IgD-negative memory B cell (primary cell): ENCODE data around the gene STAT5A. TPM values are rescaled to one million over a fixed set of nuclear protein-coding genes. Genes with fewer than 3 reads are reported as not detected.
"Not testable (repeated sequence)": the region's sequence is repeated elsewhere in the genome, so short reads cannot be mapped to it uniquely, and the experiment has no call there.

Source experiments
- H3K27ac Mint-ChIP-seq, 3 donors: one replicate each; pipeline ENCODE4 v1.8.0; 2020 to 2022; ENCODE audit warnings: mild to moderate bottlenecking in 3 of 3, mixed read lengths in 3 of 3, moderate library complexity in 1 of 3
- H3K27me3 Mint-ChIP-seq: one replicate; pipeline ENCODE4 v1.8.0; 2021; ENCODE audit warnings: mixed read lengths
- H3K36me3 Mint-ChIP-seq: one replicate; pipeline ENCODE4 v1.8.0; 2020; ENCODE audit warnings: mild to moderate bottlenecking, mixed read lengths
- H3K4me1 Mint-ChIP-seq, 3 donors: one replicate each; pipeline ENCODE4 v1.8.0; 2020 to 2022; ENCODE audit warnings: mixed read lengths in 3 of 3, mild to moderate bottlenecking in 1 of 3
- H3K4me3 Mint-ChIP-seq, 4 donors: one replicate each; pipeline ENCODE4 v1.8.0; 2020 to 2022; ENCODE audit warnings: mild to moderate bottlenecking in 4 of 4, mixed read lengths in 4 of 4, moderate library complexity in 3 of 4
- H3K9me3 Mint-ChIP-seq, 3 donors: one replicate each; pipeline ENCODE4 v1.8.0; 2020 to 2021; ENCODE audit warnings: mixed read lengths in 3 of 3, mild to moderate bottlenecking in 1 of 3
- polyA plus RNA-seq: library from polyadenylated mRNA; unstranded; fragments of 300-500 nt; fragmentation: Illumina TruSeq; gene quantifications from one replicate; pipeline ENCODE4 v1.2.3, GENCODE V29; 2021

Gene STAT5A
- polyA plus RNA-seq, 1 donor from 2014 or later, result 63.0 TPM

DNA sequence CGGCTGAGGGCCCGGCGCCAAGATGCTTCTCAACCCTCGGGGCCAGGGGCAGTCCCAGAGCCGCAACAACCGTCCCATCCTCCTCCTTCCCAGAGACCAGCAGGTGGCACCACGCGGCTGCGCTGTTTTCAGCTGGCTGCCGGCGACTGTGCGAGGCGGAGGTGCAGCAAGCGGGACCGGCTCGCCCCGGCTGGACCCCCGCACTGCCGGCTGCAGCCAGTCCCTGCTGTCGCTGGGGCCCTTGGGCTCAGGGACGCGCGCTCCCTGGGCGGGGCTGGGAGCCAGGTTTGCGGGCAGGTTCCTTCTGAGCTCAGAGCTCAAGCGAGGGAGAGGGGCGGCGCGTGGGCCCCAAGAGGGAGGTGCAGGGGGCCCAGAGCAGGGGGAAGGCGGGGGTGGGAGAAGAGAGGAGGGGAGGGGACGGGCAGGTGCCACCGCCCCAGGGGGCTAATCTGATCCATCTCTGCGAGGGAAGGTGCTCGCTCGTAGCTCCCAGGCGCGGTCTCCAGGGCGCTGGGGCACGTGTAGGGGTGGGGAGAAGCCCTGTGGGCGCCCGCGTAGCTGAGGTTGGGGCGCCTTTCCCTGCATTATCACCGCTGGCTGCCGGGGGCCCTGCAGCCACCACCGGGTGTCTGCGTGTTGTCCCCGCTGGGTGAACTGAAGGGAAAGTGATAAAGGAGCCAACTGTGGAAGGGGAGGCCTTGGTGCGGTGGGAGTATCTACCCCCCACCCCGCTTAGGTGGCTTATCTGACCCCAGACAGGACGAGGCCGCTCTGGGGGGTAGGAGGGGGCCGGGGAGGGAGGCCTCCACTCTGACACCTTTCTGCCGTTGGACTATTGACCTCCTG lies 24.2 kb downstream of the STAT5A start:
- peaks cover 24 to 37% (median 30%) of the 10 kb centered on the region in 3 donors for H3K4me1 Mint-ChIP-seq
- H3K9me3 Mint-ChIP-seq, result no peaks in the 10 kb centered on the region
- H3K27ac Mint-ChIP-seq, result peak overlapping the region in 2 of 3 donors; percentile 67 to 91
- H3K27me3 Mint-ChIP-seq, result no peaks in the 10 kb centered on the region
- H3K36me3 Mint-ChIP-seq, result peaks cover 6% of the 10 kb centered on the region
- H3K4me3 Mint-ChIP-seq, result peak overlapping the region; percentile 60 to 89 (median 74)

DNA sequence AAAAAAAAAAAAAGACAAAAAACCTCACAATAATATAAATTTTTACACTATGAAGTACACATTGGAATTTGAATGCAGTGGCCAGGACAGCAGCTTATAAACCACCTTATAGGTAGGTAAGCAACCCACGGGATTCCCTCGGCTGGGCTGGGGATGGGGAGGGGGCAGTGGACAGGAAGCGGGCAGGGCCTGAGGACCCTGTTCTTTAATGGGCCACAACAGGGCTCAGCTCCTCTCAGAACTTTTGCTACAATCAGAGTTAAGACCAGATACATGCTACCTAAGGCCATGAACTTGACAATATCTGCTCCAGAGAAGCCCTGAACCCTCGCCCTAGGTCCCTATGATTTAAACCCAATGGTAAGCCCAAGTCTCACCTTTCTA lies 25.1 kb downstream of the STAT5A start:
- Mint-ChIP-seq H3K4me3 (peak overlapping the region in 3 of 4 donors; percentile 60 to 78 (median 75)), H3K36me3 (peaks cover 4% of the 10 kb centered on the region), H3K27ac (peak overlapping the region in 2 of 3 donors; percentile 13 to 65), H3K9me3 (no peaks in the 10 kb centered on the region), H3K27me3 (no peaks in the 10 kb centered on the region), H3K4me1 (peaks cover 24 to 38% (median 30%) of the 10 kb centered on the region in 3 donors)

DNA sequence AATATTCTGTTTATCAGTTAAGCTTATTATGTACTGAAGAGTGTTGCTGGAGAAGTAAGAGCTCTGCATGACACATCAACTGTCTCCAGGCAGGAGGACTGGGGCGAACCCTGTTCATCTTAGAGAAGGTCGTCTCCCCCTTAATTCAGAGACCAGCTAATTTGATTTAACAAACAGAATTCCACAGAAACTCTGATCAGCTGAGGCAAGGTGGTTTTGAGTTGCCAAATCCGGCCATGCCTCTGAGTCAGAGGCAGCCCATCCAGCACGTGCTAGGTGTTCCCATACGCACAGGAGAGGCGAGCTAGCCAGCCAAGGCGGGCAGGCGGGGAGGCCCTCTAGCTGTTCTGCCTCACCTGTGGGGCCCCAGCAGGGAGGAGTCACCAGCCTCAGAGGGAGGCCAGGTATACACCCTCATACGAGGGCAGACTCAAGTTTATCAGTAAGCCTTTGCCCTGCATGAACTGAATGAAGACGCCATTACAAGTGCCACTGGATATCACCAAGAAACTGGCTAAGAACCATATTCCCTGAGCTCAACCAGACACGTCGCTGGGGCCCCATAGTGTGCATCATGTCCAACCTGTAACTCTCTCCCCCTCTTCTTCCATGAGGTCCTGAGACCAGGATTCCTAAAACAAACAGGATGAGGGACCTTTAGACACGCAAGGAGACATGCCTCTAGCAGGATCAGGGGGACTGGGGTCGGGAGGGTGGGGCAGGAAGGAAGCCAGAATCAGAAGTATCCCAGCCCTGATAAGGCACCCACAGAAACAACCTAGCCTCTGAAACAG lies 25.7 kb downstream of the STAT5A start:
- peaks cover 24 to 38% (median 30%) of the 10 kb centered on the region in 3 donors for H3K4me1 Mint-ChIP-seq
- H3K4me3 Mint-ChIP-seq, result peak overlapping the region in 3 of 4 donors; percentile 60 to 78 (median 75)
- no peaks in the 10 kb centered on the region for H3K9me3 Mint-ChIP-seq
- peaks cover 4% of the 10 kb centered on the region for H3K36me3 Mint-ChIP-seq
- no peaks in the 10 kb centered on the region for H3K27me3 Mint-ChIP-seq
- peak overlapping the region; percentile 13 to 65 (median 59) for H3K27ac Mint-ChIP-seq

DNA sequence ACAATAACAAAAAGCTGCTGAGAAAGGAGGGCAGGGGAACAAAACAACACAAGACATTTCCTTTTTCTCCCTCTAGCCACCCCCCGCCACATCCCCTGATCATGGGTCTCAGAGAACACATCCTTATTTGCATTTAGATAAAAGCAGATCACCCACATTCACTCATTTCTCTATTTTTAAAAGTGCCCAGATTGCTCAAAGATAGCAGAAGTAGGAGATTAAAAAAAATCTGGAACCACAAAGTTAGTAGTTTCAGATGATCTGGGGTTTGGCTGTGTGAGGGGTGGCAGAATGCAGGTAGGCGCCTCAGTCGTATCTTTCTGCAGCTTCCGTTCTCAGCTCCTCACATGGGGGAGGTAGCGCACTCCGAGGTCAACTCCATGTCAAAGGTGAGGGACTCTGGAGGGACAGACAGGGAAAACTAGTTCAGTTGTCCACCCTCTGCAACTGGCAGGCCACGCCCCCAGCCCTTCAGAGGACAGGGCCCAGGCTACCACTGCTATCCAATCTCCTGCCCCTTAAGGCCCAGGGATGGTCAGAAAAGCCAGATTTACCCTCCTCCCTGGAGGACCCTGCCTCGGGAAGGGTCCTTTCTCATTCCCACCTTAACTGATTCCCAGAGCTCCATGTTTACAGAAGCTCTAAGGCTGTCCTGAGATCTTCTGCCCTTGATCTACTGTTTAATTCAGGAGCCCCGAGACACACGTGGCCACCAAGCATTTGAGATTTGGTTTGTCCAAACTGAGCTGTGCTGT lies 27.3 kb downstream of the STAT5A start:
- Mint-ChIP-seq H3K27ac (peak overlapping the region; percentile 48 to 95 (median 79)), H3K4me3 (peak overlapping the region; percentile 34 to 68 (median 53)), H3K9me3 (no peaks in the 10 kb centered on the region), H3K36me3 (peaks cover under 1% of the 10 kb centered on the region), H3K4me1 (peaks cover 31 to 47% (median 32%) of the 10 kb centered on the region in 3 donors), H3K27me3 (no peaks in the 10 kb centered on the region)

DNA sequence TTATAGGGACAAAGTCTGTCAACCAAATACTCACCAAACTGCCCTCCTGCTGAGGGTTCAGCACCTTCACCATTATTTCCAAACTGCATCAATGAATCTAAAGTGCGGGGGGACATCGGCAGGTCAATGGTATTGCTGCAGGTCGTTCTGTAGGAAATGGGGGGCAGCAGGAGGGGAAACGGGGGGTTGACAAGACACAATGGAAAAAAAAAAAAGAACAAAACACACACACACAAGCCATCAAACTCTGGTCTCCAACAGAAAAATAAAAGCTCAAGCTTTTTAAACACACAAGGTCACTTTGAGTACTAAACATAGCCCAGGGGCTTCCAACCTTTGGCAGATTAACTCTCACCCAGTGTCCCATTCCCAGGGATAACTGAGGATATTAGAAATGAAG lies 28.5 kb downstream of the STAT5A start:
- Mint-ChIP-seq H3K9me3 (no peaks in the 10 kb centered on the region), H3K27me3 (no peaks in the 10 kb centered on the region), H3K4me3 (no peak overlapping the region), H3K36me3 (peaks cover 3% of the 10 kb centered on the region), H3K4me1 (peaks cover 29 to 41% (median 29%) of the 10 kb centered on the region in 3 donors), H3K27ac (peak overlapping the region in 1 of 3 donors; percentile 60)

DNA sequence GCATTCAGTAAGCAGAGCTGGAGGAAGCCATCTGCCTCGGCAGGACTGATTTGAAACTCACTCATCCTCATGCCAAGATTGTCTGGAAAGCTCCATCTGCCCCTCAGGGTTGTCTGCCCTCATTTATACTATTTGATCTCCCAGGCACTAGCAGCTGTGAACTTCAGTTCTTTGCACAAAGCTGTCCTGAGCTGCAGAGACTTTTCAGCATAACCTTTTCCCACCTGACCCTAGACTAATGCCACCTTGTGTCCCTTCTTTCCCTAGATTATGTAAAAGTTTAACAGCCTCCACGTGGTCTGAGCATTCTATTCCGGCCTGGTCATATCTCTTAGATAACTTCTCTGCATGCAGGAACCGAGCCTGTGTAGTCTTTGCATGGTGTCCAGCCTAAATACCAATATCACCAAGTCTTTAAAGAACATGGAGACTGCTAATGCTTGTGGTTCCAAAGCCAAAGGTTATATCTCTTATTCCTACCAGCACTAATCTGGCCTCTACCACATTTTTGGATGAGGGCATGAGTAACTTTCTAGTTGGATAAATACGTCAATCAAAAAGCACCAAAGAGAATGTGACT lies 29.1 kb downstream of the STAT5A start:
- Mint-ChIP-seq H3K4me1 (peaks cover 24 to 38% (median 29%) of the 10 kb centered on the region in 3 donors), H3K27me3 (no peaks in the 10 kb centered on the region), H3K27ac (peak overlapping the region in 1 of 3 donors; percentile 60), H3K36me3 (peaks cover 6% of the 10 kb centered on the region), H3K9me3 (no peaks in the 10 kb centered on the region), H3K4me3 (no peak overlapping the region)

DNA sequence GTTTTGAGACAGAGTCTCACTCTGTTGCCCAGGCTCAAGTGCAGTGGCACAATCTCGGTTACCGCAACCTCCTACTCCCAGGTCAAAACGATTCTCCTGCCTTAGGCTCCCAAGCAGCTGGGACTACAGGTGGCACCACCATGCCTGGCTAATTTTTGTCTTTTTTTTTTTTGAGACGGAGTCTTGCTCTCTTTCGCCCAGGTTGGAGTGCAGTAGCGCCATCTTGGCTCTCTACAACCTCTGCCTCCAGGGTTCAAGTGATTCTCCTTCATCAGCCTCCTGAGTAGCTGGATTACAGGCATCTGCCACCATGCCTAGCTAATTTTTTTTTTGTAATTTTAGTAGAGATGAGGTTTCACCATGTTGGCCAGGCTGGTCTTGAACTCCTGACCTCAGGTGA lies 29.7 kb downstream of the STAT5A start:
- Mint-ChIP-seq H3K4me1 (peaks cover 28 to 42% (median 35%) of the 10 kb centered on the region in 3 donors), H3K27ac (peak overlapping the region in 1 of 3 donors; percentile 60)
- H3K36me3 Mint-ChIP-seq, H3K9me3 Mint-ChIP-seq, H3K27me3 Mint-ChIP-seq, H3K4me3 Mint-ChIP-seq: not testable (repeated sequence)

DNA sequence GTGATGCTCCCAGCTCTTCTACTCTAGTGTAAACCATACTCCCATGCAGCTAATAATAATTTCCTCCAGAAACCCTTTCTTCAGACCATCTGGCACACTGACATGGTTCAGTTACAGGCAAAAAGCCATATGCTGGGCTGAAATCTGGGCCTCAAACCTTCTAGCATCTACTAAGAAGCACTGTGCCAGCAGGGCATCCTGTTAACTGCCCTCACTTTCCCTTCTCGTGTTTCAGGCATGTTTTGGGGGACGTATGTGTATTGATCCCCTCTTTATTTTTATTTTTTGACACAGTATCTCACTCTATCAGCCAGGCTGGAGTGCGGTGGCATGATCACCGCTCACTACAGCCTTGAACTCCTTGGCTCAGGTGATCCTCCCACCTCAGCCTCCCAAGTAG lies 33.3 kb downstream of the STAT5A start:
- Mint-ChIP-seq H3K4me1 (peaks cover 11 to 28% (median 22%) of the 10 kb centered on the region in 3 donors), H3K36me3 (peaks cover 6% of the 10 kb centered on the region), H3K9me3 (no peaks in the 10 kb centered on the region), H3K4me3 (no peak overlapping the region), H3K27me3 (no peaks in the 10 kb centered on the region), H3K27ac (no peak overlapping the region)

DNA sequence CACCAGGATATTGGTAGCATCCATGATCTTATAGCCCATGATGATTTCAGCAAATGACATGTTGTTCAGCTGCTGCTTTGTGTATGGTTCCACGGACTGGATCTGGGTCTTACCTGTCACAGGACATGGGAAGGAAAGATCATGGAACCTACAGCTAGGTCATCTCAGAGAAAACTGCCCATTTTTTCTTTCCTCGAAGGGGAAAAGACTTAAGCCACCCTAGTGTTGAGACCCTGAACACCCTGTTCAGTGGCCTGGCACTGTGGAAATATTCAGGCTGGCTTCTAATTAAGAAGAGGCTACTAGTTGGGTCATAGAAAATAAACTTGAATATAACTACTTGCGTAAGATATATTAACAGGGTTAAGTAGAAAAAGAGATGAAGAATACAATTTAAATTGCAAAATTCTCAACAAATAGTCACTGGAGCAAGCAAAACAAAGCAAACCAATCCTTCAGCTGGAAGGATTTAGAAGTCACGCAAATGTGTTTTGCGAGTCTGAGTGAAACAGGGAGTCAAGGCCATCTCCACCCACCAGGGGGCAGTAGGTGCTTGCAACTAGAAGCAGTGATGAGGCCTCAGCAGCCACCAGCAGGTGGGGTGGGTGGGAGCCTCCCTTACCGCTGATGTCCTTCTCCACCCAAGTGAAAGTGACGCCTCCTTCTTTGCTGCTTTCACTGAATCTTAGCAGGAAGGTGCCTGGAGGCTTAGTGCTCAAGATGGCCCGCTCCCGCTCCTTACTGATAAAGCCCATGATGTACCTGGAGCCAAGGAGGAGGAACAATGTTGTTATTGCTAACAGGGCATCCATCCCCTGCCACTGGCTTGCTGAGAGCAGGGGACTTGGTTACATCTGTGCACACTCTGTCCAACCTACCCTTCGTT lies 34.3 kb downstream of the STAT5A start:
- H3K4me1 Mint-ChIP-seq, result peaks cover 10 to 18% (median 17%) of the 10 kb centered on the region in 3 donors
- peak overlapping the region in 2 of 3 donors; percentile 12 to 60 for H3K27ac Mint-ChIP-seq
- H3K27me3 Mint-ChIP-seq, result no peaks in the 10 kb centered on the region
- no peaks in the 10 kb centered on the region for H3K9me3 Mint-ChIP-seq
- no peak overlapping the region for H3K4me3 Mint-ChIP-seq
- H3K36me3 Mint-ChIP-seq, result peaks cover 6% of the 10 kb centered on the region

DNA sequence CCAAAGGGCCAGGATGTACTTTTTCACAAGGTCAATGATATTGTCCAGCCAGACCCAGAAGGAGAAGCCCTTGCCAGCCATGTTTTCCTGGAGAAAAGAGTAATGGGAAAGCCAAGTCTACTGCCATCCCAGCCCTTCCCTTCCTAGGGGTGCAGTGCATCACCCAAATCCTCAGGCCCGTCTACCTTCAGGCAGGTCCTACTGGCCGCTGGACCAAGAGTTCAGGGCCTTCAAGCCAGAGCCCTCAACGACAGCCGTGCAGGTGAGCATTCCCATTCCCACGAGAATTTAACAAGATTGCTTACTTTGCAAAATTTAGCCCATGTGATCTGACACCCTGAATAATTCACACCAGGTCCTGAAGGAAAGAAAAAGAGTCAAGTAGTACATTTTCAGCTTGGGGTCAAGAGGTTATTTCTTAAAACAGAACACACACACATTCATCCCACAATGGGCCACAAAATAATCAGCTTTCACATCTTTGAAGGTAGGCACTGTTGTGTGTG lies 35.0 kb downstream of the STAT5A start:
- H3K4me3 Mint-ChIP-seq, result no peak overlapping the region
- H3K9me3 Mint-ChIP-seq, result no peaks in the 10 kb centered on the region
- peaks cover 10 to 18% (median 16%) of the 10 kb centered on the region in 3 donors for H3K4me1 Mint-ChIP-seq
- peaks cover 6% of the 10 kb centered on the region for H3K36me3 Mint-ChIP-seq
- H3K27ac Mint-ChIP-seq, result peak overlapping the region; percentile 12 to 84 (median 60)
- H3K27me3 Mint-ChIP-seq, result no peaks in the 10 kb centered on the region

DNA sequence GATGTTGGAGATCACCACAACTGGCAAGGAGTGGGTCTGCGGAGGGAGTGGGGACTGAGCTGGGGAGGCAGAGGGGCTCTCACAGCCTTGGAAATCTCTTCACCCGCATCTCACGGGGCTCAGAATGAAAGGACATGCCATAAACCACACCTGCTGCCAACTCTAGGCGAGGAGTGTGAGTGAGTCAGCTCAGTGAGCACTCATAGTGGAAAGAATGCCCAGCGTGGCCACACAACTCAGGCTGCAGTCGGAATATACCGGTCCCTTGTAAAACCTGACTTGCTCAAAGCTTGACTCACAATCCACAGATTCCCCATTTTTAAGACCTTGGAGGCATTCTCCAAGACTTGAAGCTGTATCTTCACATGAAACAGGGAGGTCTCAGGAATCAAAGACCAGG lies 36.7 kb downstream of the STAT5A start:
- H3K36me3 Mint-ChIP-seq, result peaks cover 6% of the 10 kb centered on the region
- H3K4me1 Mint-ChIP-seq, result peaks cover 4 to 12% (median 10%) of the 10 kb centered on the region in 3 donors
- H3K9me3 Mint-ChIP-seq, result no peaks in the 10 kb centered on the region
- H3K27me3 Mint-ChIP-seq, result no peaks in the 10 kb centered on the region
- H3K27ac Mint-ChIP-seq, result no peak overlapping the region
- no peak overlapping the region for H3K4me3 Mint-ChIP-seq

DNA sequence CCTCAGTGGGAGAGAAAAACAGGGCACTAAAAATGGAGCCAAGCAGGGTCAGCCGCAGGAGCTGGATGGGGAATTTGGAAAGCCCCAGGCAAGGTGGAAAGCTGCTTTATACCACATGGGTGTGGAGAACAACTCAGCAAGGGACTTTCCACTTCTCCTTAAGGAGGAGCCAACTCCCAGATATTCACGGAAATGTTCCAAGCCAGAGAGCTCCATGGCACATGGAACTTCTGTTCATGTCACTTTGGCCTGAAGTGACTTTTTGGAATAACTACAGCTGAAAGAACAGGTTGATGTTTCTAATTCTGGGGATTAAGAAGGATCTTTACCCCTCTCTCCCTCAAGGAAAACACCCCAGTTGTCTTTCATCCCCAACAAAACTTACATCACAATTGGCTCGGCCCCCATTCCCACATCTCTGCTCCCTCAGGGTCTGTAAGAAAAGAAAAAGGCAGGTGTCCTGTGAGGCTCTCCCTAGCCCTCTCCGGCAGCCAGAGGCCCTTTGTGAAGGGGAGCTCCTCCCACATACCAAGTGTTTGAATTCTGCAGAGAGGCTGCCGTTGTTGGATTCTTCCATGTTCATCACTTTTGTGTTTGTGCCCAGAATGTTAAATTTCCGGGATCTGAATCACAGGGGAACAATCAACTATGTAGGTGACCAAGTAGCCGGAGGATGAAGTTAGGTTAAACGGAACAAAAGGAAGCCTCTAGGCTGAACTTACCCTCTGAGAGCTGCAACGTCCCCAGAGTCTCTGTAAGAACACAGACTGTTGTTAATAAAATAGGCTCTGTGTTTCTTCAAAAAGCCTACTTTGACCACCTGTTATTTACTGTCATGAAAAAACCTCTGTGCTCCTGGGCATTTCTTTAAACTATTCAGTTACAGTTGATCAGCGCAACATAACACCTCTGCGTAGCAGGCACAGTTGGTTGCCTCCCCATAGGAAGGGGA lies 41.0 kb downstream of the STAT5A start:
- Mint-ChIP-seq H3K4me1 (no peaks in the 10 kb centered on the region), H3K27me3 (no peaks in the 10 kb centered on the region), H3K9me3 (no peaks in the 10 kb centered on the region), H3K4me3 (no peak overlapping the region), H3K27ac (no peak overlapping the region), H3K36me3 (peaks cover 2% of the 10 kb centered on the region)

DNA sequence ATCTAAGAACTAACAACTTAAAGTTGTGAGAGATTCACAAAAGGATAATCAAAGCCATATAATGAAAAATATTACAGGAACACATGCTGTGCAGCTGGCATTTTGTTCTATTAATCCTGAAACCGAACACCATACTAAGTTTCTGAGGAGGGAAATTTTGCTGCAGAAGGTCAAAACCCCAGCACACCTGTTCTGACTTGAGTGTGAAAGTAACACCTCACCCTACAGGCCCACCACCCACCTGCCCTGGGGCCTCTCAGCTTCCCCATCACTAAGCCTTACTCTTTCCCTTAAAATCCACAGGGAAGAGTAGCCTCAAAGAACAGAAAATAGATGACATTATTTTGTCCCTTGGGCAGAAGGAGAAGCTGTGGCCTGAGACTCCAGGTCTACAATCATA lies 44.8 kb downstream of the STAT5A start:
- Mint-ChIP-seq H3K36me3 (peaks cover 6% of the 10 kb centered on the region), H3K4me3 (no peak overlapping the region), H3K4me1 (peaks cover 4 to 6% (median 4%) of the 10 kb centered on the region in 3 donors), H3K9me3 (no peaks in the 10 kb centered on the region), H3K27ac (no peak overlapping the region), H3K27me3 (no peaks in the 10 kb centered on the region)
